ENCODE data around the gene NKAPD1.

NKAPD1 gene

GRCh38 chr11:112114460-112114859, 40.4 kb downstream of the NKAPD1 start:
- ChIA-PET POLR2A (interaction anchor here (0.6 kb wide), 1 partner anchor 144 kb away, joined by 3 read pairs; no protein-coding TSS in a partner anchor), CTCF (interaction anchor here (0.8 to 11.8 kb wide), 25 partner anchors 8 to 189 kb away, joined by 3 to 138 read pairs (median 11); partner anchors contain the start of genes BCO2, IL18, PTS and SDHD)
- no peak overlapping the region for H3K4me3 ChIP-seq (ENCODE audit: low read depth, low read length)
- DNase-seq (ENCODE audit: low read depth, low spot score), result no peak
- TF ChIP-seq CTCF (IDR thresholded peaks at IDR 0.05; ENCODE audit: insufficient read depth, low read length, missing control alignments), result no peak

- no peak for DNase-seq (ENCODE audit: low read depth, low spot score)
- no peak for TF ChIP-seq CTCF (IDR thresholded peaks at IDR 0.05; ENCODE audit: insufficient read depth, low read length, missing control alignments)
- ChIA-PET POLR2A (no interaction called here), CTCF (interaction anchor here (1.0 to 11.8 kb wide), 8 partner anchors 15 to 166 kb away, joined by 3 to 138 read pairs (median 44); partner anchors contain the start of gene BCO2)
- H3K4me3 ChIP-seq (ENCODE audit: low read depth, low read length), result no peak overlapping the region
These were observed 41.3 kb downstream of the NKAPD1 start for GRCh38 chr11:112115386-112115785.

- ChIA-PET POLR2A (no interaction called here), CTCF (interaction anchor here (1.0 to 11.8 kb wide), 3 partner anchors 18 to 163 kb away, joined by 5 to 138 read pairs (median 125); partner anchors contain the start of gene BCO2)
- no peak for DNase-seq (ENCODE audit: low read depth, low spot score)
- no peak for TF ChIP-seq CTCF (IDR thresholded peaks at IDR 0.05; ENCODE audit: insufficient read depth, low read length, missing control alignments)
- no peak overlapping the region for H3K4me3 ChIP-seq (ENCODE audit: low read depth, low read length)
These were observed 44.1 kb downstream of the NKAPD1 start for GRCh38 chr11:112118176-112118575.

- POLR2A ChIA-PET, result interaction anchor here (0.6 kb wide), 1 partner anchor 74 kb away, joined by 6 read pairs; no protein-coding TSS in a partner anchor
- TF ChIP-seq CTCF (IDR thresholded peaks at IDR 0.05; ENCODE audit: insufficient read depth, low read length, missing control alignments), result no peak
- DNase-seq (ENCODE audit: low read depth, low spot score), result no peak
- CTCF ChIA-PET, result interaction anchor here (0.9 to 11.8 kb wide), 7 partner anchors 9 to 159 kb away, joined by 3 to 125 read pairs (median 6); partner anchors contain the start of gene BCO2
- H3K4me3 ChIP-seq (ENCODE audit: low read depth, low read length), result no peak overlapping the region
These were observed 48.0 kb downstream of the NKAPD1 start for GRCh38 chr11:112121981-112122615.

- no peak for DNase-seq (ENCODE audit: low read depth, low spot score)
- TF ChIP-seq CTCF (IDR thresholded peaks at IDR 0.05; ENCODE audit: insufficient read depth, low read length, missing control alignments), result no peak
- ChIA-PET CTCF (interaction anchor here (4.7 to 11.8 kb wide), 2 partner anchors 10 to 158 kb away, joined by 46 to 125 read pairs; no protein-coding TSS in a partner anchor), POLR2A (no interaction called here)
- no peak overlapping the region for H3K4me3 ChIP-seq (ENCODE audit: low read depth, low read length)
These were observed 49.0 kb downstream of the NKAPD1 start for GRCh38 chr11:112123129-112123528.

GRCh38 chr11:112127056-112127455, 53.0 kb downstream of the NKAPD1 start:
- H3K4me3 ChIP-seq (ENCODE audit: low read depth, low read length), result no peak overlapping the region
- no peak for TF ChIP-seq CTCF (IDR thresholded peaks at IDR 0.05; ENCODE audit: insufficient read depth, low read length, missing control alignments)
- no peak for DNase-seq (ENCODE audit: low read depth, low spot score)
- ChIA-PET CTCF (interaction anchor here (1.4 to 2.2 kb wide), 2 partner anchors 13 to 49 kb away, joined by 4 to 10 read pairs; partner anchors contain the start of gene BCO2), POLR2A (no interaction called here)

All from AG04449 (cell line).